Mesothelial cell of epicardium (in vitro differentiated cells): ENCODE data around the gene IMPA2. TPM values are rescaled to one million over a fixed set of nuclear protein-coding genes. Genes with fewer than 3 reads are reported as not detected.
A peak's percentile ranks its signal among the peaks of the same experiment; 100 is the strongest.
"Not testable (repeated sequence)": the region's sequence is repeated elsewhere in the genome, so short reads cannot be mapped to it uniquely, and the experiment has no call there.

Source experiments
- DNase-seq, 2 experiments: peaks; one replicate each; pipeline ENCODE4 v3.0.0; 2021; ENCODE audit warnings: low spot score in 2 of 2; ENCODE audit not compliant: unreplicated experiment in 2 of 2
- H3K27ac Mint-ChIP-seq: 2 replicates; pipeline ENCODE4 v1.8.0; 2021; ENCODE audit warnings: mixed read lengths
- H3K27me3 Mint-ChIP-seq: 2 replicates; pipeline ENCODE4 v1.8.0; 2021; ENCODE audit warnings: low read depth, mixed read lengths
- H3K36me3 Mint-ChIP-seq: 2 replicates; pipeline ENCODE4 v1.8.0; 2021; ENCODE audit warnings: mixed read lengths
- H3K4me1 Mint-ChIP-seq: 2 replicates; pipeline ENCODE4 v1.8.0; 2021; ENCODE audit warnings: mixed read lengths
- H3K4me3 Mint-ChIP-seq: 2 replicates; pipeline ENCODE4 v1.8.0; 2021; ENCODE audit warnings: mild to moderate bottlenecking, moderate library complexity, mixed read lengths
- H3K9me3 Mint-ChIP-seq: 2 replicates; pipeline ENCODE4 v1.8.0; 2021; ENCODE audit warnings: mixed read lengths
- CTCF ChIP-seq: fragments of 200-600 bp; sonication (generic); IDR thresholded peaks from one replicate; pipeline ENCODE4 v1.5.0; 2021; ENCODE audit warnings: antibody characterized with exemption; ENCODE audit not compliant: unreplicated experiment
- total RNA-seq: library from RNA; stranded (reverse); gene quantifications from 3 replicates; pipeline ENCODE4 v1.2.1, GENCODE V29; 2021

Gene IMPA2
- total RNA-seq, 1 donor from 2014 or later = 30.6 TPM

- Mint-ChIP-seq H3K27ac (no peak overlapping the region), H3K9me3 (no peaks in the 10 kb centered on the region), H3K4me3 (peak overlapping the region; percentile 59), H3K27me3 (no peaks in the 10 kb centered on the region), H3K36me3 (no peaks in the 10 kb centered on the region), H3K4me1 (peaks cover 30% of the 10 kb centered on the region)
- TF ChIP-seq CTCF = no peak
- no peak for DNase-seq
Measured at GRCh38 chr18:12076424-12077140, 95.3 kb downstream of the IMPA2 start.

- H3K27me3 Mint-ChIP-seq, H3K9me3 Mint-ChIP-seq, DNase-seq, H3K36me3 Mint-ChIP-seq, H3K27ac Mint-ChIP-seq, H3K4me3 Mint-ChIP-seq: not testable (repeated sequence)
- H3K4me1 Mint-ChIP-seq = peaks cover 30% of the 10 kb centered on the region
Measured at GRCh38 chr18:12077994-12078393, 96.7 kb downstream of the IMPA2 start.

- TF ChIP-seq CTCF = no peak
- no peak overlapping the region for H3K4me3 Mint-ChIP-seq
- peaks cover 18% of the 10 kb centered on the region for H3K27me3 Mint-ChIP-seq
- no peaks in the 10 kb centered on the region for H3K36me3 Mint-ChIP-seq
- peak overlapping the region; percentile 96 for H3K27ac Mint-ChIP-seq
- H3K9me3 Mint-ChIP-seq = no peaks in the 10 kb centered on the region
- peaks cover 25% of the 10 kb centered on the region for H3K4me1 Mint-ChIP-seq
- peak in 1 of 2 experiments; percentile 53 for DNase-seq
Measured at GRCh38 chr18:12079491-12080237, 98.4 kb downstream of the IMPA2 start.

Other genes starting within 250 kb of the IMPA2 start
- 42.1 to 45.9 TPM (median 43.7 TPM) in 3 replicates for gene CHMP1B, start 130.1 kb upstream of the IMPA2 start, total RNA-seq
- gene MPPE1, start 73.2 kb upstream of the IMPA2 start, total RNA-seq = 34.6 to 40.5 TPM (median 35.6 TPM) in 3 replicates
- gene ANKRD62, start 112.3 kb downstream of the IMPA2 start, total RNA-seq = not detected in 3 replicates